Brain microvascular endothelial cell (primary cell): Measurements from ENCODE around the gene PCYT1A.
A peak's percentile ranks its signal among the peaks of the same experiment; 100 is the strongest.

ENCODE experiments used
- DNase-seq: peaks from one replicate; pipeline ENCODE4 v3.0.0-alpha.2; 2020
- H3K27ac ChIP-seq: fragments of 250-450 bp; sonication (Bioruptor Pico); 2 replicates; pipeline ENCODE4 v1.5.1; 2020; ENCODE audit warnings: mild to moderate bottlenecking, moderate library complexity
- H3K27me3 ChIP-seq: fragments of 250-450 bp; sonication (Bioruptor Pico); replicated peaks from 2 replicates; pipeline ENCODE4 v1.5.1; 2020; ENCODE audit warnings: mild to moderate bottlenecking
- H3K36me3 ChIP-seq: fragments of 250-450 bp; sonication (Bioruptor Pico); replicated peaks from 2 replicates; pipeline ENCODE4 v1.5.1; 2020; ENCODE audit warnings: mild to moderate bottlenecking
- H3K4me3 ChIP-seq: 2 replicates; pipeline ENCODE4 v1.5.1; 2011; ENCODE audit warnings: low read depth, mild to moderate bottlenecking, control low read depth, low read length, moderate library complexity
- in situ Hi-C: cut with HindIII; loops from 2 replicates; pipeline ENCODE4 v1.10.0; 2017; ENCODE audit warnings: low sequenced_read_pairs, low pct_ligation_motif_present
- TF ChIP-seq, protein P1 (sequence below): IDR thresholded peaks from 2 replicates; pipeline ENCODE4 v1.5.1; 2011; ENCODE audit warnings: low read depth, mild to moderate bottlenecking, moderate library complexity, low read length, control low read depth, inconsistent platforms; ENCODE audit errors: missing control alignments

PCYT1A gene

DNA sequence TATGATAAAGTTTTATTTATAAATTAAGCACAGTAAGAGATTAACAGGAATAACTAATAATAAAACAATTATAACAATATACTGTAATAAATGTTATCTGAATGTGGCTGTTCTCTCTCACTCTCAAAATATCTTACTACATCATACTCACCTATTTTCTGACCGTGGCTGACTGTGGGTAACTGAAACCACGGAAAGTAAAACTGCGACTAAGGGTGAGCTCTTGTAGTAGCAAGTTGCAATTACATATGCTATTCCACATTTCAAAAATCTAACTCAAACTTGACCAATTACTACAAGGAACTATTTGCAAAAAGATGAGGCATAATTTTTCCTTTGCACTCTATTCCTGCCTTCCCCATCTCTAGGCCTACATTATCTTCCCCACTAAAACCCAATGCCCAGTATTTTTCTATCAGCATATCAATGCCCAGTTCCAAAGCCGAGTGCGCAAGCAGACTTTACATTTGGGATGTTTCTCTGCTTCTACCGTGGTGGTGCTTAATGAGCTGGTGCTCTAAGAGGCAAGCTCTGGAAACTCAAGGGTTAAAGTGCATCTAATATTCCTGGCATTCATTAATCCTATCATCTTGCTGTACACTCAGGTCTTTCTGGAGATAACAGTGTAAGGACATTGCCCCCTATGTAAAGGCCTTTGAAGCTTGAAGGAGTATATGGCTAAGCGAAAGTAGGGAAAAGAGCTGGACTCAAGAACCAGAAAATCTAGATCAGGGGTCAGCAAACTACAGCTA, 6.7 kb downstream of the PCYT1A start:
- H3K27ac ChIP-seq = no peak overlapping the region
- TF ChIP-seq, protein P1, sequence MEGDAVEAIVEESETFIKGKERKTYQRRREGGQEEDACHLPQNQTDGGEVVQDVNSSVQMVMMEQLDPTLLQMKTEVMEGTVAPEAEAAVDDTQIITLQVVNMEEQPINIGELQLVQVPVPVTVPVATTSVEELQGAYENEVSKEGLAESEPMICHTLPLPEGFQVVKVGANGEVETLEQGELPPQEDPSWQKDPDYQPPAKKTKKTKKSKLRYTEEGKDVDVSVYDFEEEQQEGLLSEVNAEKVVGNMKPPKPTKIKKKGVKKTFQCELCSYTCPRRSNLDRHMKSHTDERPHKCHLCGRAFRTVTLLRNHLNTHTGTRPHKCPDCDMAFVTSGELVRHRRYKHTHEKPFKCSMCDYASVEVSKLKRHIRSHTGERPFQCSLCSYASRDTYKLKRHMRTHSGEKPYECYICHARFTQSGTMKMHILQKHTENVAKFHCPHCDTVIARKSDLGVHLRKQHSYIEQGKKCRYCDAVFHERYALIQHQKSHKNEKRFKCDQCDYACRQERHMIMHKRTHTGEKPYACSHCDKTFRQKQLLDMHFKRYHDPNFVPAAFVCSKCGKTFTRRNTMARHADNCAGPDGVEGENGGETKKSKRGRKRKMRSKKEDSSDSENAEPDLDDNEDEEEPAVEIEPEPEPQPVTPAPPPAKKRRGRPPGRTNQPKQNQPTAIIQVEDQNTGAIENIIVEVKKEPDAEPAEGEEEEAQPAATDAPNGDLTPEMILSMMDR = no peak
- no peak overlapping the region for H3K4me3 ChIP-seq
- in situ Hi-C loops = no loop called here
- H3K27me3 ChIP-seq = no peaks in the 10 kb centered on the region
- no peak for DNase-seq
- peaks cover 3% of the 10 kb centered on the region for H3K36me3 ChIP-seq

DNA sequence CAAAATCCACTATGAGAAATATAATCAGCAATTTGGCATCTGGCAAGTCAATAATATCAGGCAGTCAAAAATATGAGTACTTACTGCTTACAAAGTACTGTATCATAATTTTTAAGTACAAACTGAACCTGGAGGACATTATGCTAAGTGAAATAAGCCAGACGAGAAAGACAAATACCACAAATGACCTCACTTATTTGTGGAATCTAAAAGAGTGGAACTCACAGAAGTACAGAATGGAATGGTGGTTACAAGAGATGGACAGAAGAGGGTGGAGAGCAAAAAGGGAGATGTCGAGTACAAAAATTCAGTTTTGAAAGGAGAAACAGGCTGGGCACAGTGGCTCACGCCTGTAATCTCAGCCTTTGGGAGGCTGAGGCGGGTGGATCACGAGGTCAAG, 12.4 kb downstream of the PCYT1A start:
- Histone ChIP-seq H3K36me3 (peaks cover 16% of the 10 kb centered on the region), H3K27me3 (no peaks in the 10 kb centered on the region), H3K27ac (no peak overlapping the region), H3K4me3 (no peak overlapping the region)
- in situ Hi-C loops = no loop called here
- DNase-seq = no peak
- TF ChIP-seq, protein P1 = no peak

DNA sequence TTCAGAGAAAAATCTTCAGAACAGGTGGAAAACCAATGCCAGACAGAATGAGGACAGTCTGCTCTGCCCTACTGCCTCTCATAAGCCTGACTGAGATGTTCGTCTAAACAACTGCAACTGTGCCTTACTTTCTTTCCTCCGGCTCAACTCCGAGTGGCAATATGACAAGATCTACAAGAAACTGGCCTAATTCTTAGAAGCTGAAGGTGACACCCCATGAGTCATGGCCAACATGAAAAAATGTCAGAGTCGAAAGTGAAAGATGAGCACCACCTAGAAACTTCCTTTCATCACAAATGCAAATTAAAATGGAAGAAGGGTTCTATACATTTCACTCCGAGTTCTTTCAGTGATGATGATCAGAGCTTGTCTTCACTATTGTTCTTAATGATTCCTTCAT, 12.9 kb downstream of the PCYT1A start:
- Histone ChIP-seq H3K27ac (no peak overlapping the region), H3K27me3 (no peaks in the 10 kb centered on the region), H3K4me3 (no peak overlapping the region), H3K36me3 (peaks cover 19% of the 10 kb centered on the region)
- DNase-seq = peak; percentile 47
- TF ChIP-seq, protein P1 = no peak
- in situ Hi-C loops = no loop called here

DNA sequence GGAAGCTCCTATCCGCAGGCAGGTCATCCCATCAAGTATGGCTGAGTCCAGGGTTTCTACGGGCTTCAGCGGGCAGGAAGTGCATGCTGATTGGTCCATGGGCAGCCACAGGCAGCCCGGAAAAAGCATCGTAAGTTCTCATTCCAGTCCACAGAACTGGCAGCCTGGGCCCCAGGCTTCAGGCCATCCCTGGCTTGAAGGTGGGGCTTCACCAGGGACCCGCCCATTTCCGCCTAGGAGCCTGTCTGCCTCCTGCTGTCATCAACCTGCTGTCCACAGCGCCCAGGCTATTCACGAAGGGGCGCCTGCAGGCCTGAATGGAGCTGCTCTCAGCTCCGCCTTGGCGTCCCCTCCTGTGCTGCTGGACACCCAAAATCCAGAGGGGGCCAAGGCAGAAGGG, 13.9 kb downstream of the PCYT1A start:
- no peak overlapping the region for H3K27ac ChIP-seq
- DNase-seq = no peak
- H3K27me3 ChIP-seq = no peaks in the 10 kb centered on the region
- H3K4me3 ChIP-seq = no peak overlapping the region
- TF ChIP-seq, protein P1 = no peak
- H3K36me3 ChIP-seq = peaks cover 23% of the 10 kb centered on the region
- in situ Hi-C loops = no loop called here

DNA sequence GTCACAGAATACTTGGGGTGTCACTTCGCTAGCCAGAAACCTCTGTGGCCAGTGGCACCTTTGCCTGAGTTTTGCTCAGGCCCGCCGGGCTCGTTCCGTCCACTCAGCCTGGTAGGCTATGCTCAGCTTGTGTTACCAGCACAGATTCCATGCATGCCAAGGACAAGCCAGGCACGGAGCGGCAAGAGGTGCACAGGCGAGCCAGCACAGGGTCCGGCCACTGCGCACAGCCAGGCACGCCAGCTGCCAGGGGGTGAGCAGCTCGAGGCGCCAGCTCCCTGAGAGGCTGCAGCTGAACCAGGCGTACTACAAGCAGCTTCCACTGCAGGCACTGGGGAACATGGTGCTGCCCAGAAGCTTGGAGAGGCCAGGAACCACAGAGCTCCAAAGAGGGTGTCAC, 14.7 kb downstream of the PCYT1A start:
- in situ Hi-C loops = no loop called here
- TF ChIP-seq, protein P1 = no peak
- no peak for DNase-seq
- Histone ChIP-seq H3K27me3 (no peaks in the 10 kb centered on the region), H3K36me3 (peaks cover 20% of the 10 kb centered on the region), H3K27ac (no peak overlapping the region), H3K4me3 (no peak overlapping the region)

DNA sequence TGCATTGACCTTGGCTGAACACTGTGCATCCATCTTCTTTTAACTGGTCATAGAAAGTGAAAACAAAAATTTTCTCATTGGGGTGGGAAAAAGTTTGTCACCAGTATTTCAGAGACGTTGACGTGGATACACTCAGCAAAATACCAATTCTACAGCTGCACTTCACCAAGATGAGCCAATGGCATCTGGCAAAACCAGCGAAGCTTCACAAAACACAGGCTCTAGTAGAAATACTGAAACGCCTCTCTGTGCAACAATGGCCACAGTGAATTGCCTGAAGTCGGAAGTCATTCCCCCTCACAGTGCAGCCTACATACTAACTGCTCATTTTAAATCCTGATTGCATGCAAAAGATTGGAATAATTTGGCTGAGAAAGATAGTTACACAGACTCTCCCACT, 17.0 kb downstream of the PCYT1A start:
- Histone ChIP-seq H3K4me3 (no peak overlapping the region), H3K27ac (no peak overlapping the region), H3K27me3 (no peaks in the 10 kb centered on the region), H3K36me3 (peaks cover 31% of the 10 kb centered on the region)
- no peak for DNase-seq
- TF ChIP-seq, protein P1 = no peak
- in situ Hi-C loops = no loop called here
